ENCODE results near the gene KRR1.
"Not testable (repeated sequence)": the region's sequence is repeated elsewhere in the genome, so short reads cannot be mapped to it uniquely, and the experiment has no call there.

Gene KRR1

GRCh38 chr12:75476071-75476470 is 35.3 kb downstream of the KRR1 start:
- no peak for DNase-seq (ENCODE audit: low read depth in 2 of 2)

DNA sequence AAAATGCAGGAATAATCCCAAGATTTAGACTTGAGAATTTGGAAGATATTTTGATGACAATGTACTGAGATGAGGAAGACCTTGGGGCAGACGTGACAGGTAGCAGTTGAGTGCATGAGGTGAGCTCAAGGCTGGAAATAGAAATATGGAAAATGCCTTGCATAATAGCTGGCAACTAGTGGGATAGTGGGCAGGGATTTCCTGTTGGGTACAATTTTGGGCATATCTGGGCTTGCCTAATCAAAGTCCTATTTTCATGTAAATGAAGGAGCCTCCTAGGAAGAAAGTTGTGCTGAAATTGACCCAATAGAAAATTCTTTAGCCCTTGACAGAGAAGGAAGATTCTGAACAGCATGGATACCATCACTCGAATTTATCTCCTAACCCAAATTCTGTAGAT is 37.3 kb downstream of the KRR1 start:
- no peak for DNase-seq (ENCODE audit: low read depth in 2 of 2)

DNA sequence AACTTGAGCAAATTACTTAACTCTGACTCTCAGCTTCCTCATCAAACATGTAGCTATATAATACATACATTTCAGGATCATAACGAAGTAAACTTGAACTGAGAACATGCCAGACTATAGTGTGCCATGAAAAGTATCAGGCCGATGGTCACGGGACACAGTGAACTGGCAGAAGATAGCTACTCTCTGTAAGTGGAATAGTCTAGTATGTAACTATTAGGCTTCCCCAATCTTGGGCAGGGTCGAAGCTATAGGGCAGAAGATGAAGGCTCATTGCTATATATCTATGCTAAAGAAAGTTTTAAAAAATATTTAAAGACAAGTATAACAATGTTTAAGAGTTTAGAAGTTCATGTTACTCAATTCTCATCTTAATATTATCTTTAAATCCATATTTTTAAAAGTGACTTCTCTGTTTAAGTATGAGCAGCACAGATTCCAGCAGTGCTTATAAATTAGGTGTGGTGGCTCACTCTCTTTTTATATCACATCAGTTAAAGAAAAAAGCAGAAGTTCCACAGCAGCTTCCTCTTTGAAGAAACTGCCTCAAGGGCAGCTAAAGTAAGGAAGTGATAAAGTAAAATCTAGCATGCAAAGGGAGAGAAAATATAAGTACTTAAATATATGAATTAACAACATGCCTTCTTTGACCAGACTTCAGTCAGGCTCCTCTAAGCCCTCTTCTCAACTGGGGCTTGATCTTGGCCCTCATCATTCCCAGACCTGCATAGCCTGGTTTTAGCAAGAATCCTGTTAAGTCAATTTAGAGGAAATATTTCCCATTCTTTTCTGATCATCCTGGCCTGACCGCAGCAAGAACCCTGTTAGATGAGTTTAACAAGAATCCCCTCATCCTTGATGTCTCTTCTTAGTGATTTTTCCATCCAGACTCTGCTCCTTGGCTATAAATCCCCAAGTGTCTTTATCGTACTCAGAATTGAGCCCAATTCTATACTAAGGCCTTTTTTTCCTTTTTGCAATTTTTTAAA is 39.2 kb downstream of the KRR1 start:
- no peak for DNase-seq (ENCODE audit: low read depth in 2 of 2)

DNA sequence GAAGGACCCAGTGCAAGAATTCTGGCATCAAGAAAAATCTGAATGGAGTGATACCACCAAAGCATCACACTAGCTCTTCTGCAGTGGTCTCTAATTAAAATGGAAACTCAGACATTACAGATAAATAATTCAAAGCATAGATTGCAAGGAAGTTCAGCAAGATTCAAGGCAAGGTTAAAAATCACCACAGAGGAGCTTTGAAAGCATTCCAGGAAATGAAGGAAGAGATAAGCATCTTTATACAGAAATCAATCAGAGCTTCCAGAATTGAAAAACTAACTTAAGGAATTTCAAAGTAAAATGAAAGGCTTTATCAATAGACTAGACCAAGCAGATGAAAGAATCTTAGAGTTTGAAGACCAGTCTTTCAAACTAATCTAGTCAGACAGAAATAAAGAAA is 51.2 kb downstream of the KRR1 start:
- DNase-seq (ENCODE audit: low read depth in 2 of 2): no peak

DNA sequence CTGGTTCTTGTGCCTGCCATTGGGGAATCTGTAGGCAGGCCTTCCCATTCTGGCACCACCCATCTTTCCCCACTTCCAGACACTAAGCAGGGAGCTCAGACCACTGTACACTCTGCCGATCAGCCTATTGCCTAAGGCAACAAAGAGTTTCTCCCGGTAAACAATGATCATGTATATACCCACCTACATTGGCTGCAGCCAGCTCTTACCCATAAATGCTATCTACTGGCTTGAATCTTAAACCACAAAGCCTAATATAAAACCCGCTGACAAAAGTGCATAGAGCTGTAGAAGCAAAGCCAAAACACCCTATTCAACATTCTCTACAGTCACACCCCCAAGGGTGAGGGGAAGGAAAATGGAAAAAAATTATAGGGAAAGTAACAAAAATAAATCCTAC is 51.7 kb downstream of the KRR1 start:
- no peak for DNase-seq (ENCODE audit: low read depth in 2 of 2)

GRCh38 chr12:75457866-75458265 is 53.5 kb downstream of the KRR1 start:
- DNase-seq (ENCODE audit: low read depth in 2 of 2): not testable (repeated sequence)

DNA sequence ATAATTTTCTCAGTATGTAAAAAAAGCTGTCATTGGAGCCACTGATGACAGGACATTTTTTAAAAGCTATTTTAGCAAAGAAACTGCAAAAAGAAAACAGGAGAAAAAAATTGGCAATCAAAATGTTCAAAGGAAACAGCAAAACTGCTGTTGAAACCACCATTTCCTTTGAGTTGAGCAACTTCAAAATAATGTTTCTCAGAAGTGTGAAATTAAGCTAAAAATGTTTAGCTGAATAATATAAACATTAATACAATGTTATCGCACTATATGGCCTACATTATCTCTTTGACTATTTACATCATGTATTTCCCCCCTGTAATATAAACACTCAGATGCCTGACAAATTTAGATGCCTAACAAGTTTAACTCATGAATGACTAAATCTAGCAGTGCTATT is 54.2 kb downstream of the KRR1 start:
- no peak for DNase-seq (ENCODE audit: low read depth in 2 of 2)

- no peak for DNase-seq (ENCODE audit: low read depth in 2 of 2)
These were observed 55.6 kb downstream of the KRR1 start for GRCh38 chr12:75455839-75456238.

- no peak for DNase-seq (ENCODE audit: low read depth in 2 of 2)
These were observed 58.6 kb downstream of the KRR1 start for GRCh38 chr12:75452675-75453330.

DNA sequence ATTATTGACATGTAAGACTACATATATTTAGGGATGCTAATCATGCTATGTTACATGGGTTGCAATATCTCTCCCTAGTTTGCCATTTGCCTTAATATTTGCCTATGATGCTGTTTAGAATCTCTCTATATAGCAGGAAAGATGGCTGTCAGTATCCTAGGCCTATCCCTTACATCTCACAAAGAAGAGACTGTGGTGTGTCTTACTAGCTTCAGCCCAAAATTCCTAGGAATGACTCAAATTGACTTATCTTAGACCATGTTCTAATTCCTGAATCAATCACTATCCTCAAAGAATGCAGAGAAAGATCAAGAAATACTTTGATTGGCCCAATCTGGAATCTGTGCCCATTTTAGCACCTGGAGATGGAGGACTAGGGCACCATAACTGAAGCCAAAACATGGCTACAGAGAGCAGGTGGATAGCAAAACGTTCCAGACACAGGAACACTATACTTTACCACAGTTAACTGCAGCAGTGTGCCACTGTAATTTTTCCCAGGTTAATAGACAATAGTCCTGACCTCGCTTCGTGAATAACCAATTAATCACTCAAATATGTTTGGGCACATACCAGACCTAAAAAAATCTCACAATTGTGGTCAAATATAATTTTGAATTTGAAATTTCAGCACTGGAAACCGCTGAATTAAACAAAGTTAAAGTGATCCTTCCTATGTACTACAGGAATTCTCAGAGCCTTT is 63.6 kb downstream of the KRR1 start:
- no peak for DNase-seq (ENCODE audit: low read depth in 2 of 2)

GRCh38 chr12:75446857-75447256 is 64.6 kb downstream of the KRR1 start:
- DNase-seq (ENCODE audit: low read depth in 2 of 2): no peak

DNA sequence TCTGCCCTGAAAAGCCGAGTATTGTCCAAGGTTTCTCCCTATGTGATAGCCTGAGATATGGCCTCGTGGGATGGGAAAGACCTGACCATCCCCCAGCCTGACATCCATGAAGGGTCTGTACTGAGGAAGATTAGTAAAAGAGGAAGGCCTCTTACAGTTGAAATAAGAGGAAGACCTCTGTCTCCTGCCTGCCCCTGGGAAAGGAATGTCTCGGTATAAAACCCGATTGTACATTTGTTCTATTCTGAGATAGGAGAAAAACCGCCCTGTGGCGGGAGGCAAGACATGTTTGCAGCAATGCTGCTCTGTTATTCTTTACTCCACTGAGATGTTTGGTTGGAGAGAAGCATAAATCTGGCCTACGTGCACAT is 66.3 kb downstream of the KRR1 start:
- not testable (repeated sequence) for DNase-seq (ENCODE audit: low read depth in 2 of 2)

DNA sequence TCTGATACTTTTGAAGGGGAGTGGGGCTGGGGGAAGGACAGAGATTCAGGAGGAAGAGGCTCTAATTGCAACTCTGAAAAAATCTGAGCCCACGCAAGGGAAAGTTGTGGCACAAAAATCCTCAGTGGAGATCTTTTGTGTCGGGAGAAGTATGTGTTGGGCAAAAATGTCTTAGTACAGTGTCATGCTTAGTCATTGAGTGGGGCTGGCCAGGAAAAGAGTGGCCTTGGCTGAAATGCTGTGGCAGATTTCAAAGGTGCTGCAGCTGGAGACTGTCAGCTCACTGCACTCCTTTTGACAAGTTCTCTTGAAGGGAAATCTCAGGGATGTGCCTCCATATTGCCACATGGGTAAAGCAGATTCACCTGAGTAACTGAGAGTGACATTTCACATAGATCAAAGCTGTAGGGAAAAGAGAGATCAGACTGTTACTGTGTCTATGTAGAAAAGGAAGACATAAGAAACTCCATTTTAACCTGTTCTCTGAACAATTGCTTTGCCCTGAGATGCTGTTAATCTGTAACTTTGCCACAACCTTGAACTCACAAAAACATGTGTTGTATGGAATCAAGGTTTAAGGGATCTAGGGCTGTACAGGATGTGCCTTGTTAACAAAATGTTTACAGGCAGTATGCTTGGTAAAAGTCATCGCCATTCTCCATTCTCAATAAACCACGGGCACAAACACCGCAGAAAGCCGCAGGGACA is 66.8 kb downstream of the KRR1 start:
- DNase-seq (ENCODE audit: low read depth in 2 of 2): no peak

- no peak for DNase-seq (ENCODE audit: low read depth in 2 of 2)
These were observed 67.7 kb downstream of the KRR1 start for GRCh38 chr12:75443709-75444108.

- not testable (repeated sequence) for DNase-seq (ENCODE audit: low read depth in 2 of 2)
These were observed 69.0 kb downstream of the KRR1 start for GRCh38 chr12:75442454-75442853.

DNA sequence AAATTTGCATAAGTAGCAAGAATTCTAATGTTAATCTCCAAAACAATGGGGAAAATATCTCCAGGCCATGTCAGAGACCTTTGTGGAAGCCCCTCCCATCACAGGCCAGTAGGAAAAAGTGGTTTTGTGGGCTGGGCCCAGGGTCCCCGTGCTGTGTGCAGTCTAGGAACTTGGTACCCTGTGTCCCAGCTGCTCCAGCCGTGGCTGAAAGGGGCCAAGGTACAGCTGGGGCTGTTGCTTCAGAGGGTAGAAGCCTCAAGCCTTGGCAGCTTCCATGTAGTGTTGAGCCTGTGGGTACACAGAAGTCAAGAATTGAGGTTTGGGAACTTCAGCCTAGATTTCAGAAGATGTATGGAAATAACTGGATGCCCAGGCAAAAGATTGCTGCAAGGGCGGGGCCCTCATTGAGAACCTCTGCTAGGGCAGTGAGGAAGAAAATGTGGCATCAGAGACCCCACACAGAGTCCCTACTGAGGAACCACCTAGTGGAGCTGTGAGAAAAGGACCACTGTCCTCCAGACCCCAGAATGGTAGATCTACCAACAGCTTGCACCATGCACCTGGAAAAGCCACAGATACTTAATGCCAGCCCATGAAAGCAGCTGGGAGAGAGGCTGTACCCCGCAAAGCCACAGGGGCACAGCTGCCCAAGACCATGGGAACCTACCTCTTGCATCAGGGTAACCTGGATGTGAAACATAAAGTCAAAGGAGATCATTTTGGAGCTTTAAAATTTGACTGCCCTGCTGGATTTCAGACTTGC is 69.5 kb downstream of the KRR1 start:
- DNase-seq (ENCODE audit: low read depth in 2 of 2): not testable (repeated sequence)

Measured in stimulated activated CD8-positive, alpha-beta memory T cell treated with anti-CD3 and anti-CD28 coated beads, Interleukin-7, amount 100 ng/mL, for 1 hour (primary cell).